Hepatocyte (in vitro differentiated cells): ENCODE results near the gene PRR5. TPM values are rescaled to one million over a fixed set of nuclear protein-coding genes. Genes with fewer than 3 reads are reported as not detected.
A peak's percentile ranks its signal among the peaks of the same experiment; 100 is the strongest.

Source experiments
- DNase-seq: peaks from one replicate; pipeline ENCODE4 v3.0.0-alpha.2; 2016; ENCODE audit warnings: low spot score
- H2AFZ ChIP-seq: fragments of 200-600 bp; sonication (generic); 2 replicates; pipeline ENCODE4 v1.6.0; 2016; ENCODE audit warnings: antibody characterized with exemption, mild to moderate bottlenecking
- H3K27ac ChIP-seq: fragments of 200-600 bp; sonication (generic); 2 replicates; pipeline ENCODE4 v1.5.1; 2016; ENCODE audit warnings: mild to moderate bottlenecking
- H3K27me3 ChIP-seq: fragments of 200-600 bp; sonication (generic); 2 replicates; pipeline ENCODE4 v1.6.1; 2016
- H3K36me3 ChIP-seq: fragments of 200-600 bp; sonication (generic); replicated peaks from 2 replicates; pipeline ENCODE4 v1.5.1; 2016; ENCODE audit warnings: low read depth; ENCODE audit not compliant: insufficient read depth
- H3K4me1 ChIP-seq: fragments of 200-600 bp; sonication (generic); 2 replicates; pipeline ENCODE4 v1.5.1; 2016; ENCODE audit warnings: mild to moderate bottlenecking, moderate library complexity; ENCODE audit not compliant: insufficient read depth
- H3K4me2 ChIP-seq: fragments of 200-600 bp; sonication (generic); 2 replicates; pipeline ENCODE4 v1.6.0; 2016
- H3K4me3 ChIP-seq: fragments of 200-600 bp; sonication (generic); 2 replicates; pipeline ENCODE4 v1.5.1; 2016; ENCODE audit warnings: mild to moderate bottlenecking
- H3K79me2 ChIP-seq: fragments of 200-600 bp; sonication (generic); 2 replicates; pipeline ENCODE4 v1.6.0; 2017; ENCODE audit warnings: mild to moderate bottlenecking
- H3K9me2 ChIP-seq: fragments of 200-600 bp; sonication (generic); replicated peaks from 2 replicates; pipeline ENCODE4 v1.6.0; 2017; ENCODE audit warnings: mild to moderate bottlenecking; ENCODE audit not compliant: insufficient read depth
- H3K9me3 ChIP-seq: fragments of 200-600 bp; sonication (generic); 2 replicates; pipeline ENCODE4 v1.5.1; 2016; ENCODE audit warnings: low read depth, mild to moderate bottlenecking
- H4K20me1 ChIP-seq: fragments of 200-600 bp; sonication (generic); 2 replicates; pipeline ENCODE4 v1.6.0; 2016; ENCODE audit warnings: mild to moderate bottlenecking; ENCODE audit not compliant: insufficient read depth, poor library complexity, severe bottlenecking
- CTCF ChIP-seq: fragments of 200-600 bp; sonication (generic); IDR thresholded peaks from 2 replicates; pipeline ENCODE4 v1.5.1; 2016; ENCODE audit warnings: antibody characterized with exemption, mild to moderate bottlenecking; ENCODE audit not compliant: poor library complexity
- EZH2 ChIP-seq: fragments of 200-600 bp; sonication (generic); IDR thresholded peaks from 2 replicates; pipeline ENCODE4 v1.6.1; 2016; ENCODE audit warnings: antibody characterized with exemption, mild to moderate bottlenecking, borderline replicate concordance
- EZH2phosphoT487 ChIP-seq: fragments of 200-600 bp; sonication (generic); IDR thresholded peaks from one replicate; pipeline ENCODE4 v1.6.1; 2018; ENCODE audit warnings: antibody characterized with exemption, mild to moderate bottlenecking, low read depth, moderate library complexity; ENCODE audit not compliant: unreplicated experiment, severe bottlenecking
- WGBS: methylation state at CpG from one replicate; pipeline ENCODE4 v1.1.6; 2016; ENCODE audit warnings: low lambda C conversion rate; ENCODE audit errors: missing lambda C conversion rate; 5-methylcytosine and 5-hydroxymethylcytosine counted together
- polyA plus RNA-seq: library from polyadenylated mRNA; unstranded; fragments of >200 nt; fragmentation: Nextera tagmentation; extraction: Ambion mirVana; gene quantifications from 2 replicates; pipeline ENCODE4 v1.2.1, GENCODE V29; 2016
- total RNA-seq: library from RNA; depleted of rRNA; stranded (reverse); fragments of >200 nt; gene quantifications from 2 replicates; pipeline ENCODE4 v1.2.3, GENCODE V29; 2014

Gene PRR5
- total and polyA plus RNA-seq, 2 experiments from 2014 or later, result 44.2 to 84.9 TPM

- Histone ChIP-seq H3K9me3 (no peaks in the 10 kb centered on the region), H3K4me1 (peaks cover 21% of the 10 kb centered on the region), H3K27ac (no peak overlapping the region), H3K9me2 (no peaks in the 10 kb centered on the region), H3K36me3 (no peaks in the 10 kb centered on the region), H3K4me3 (peak overlapping the region; percentile 70), H3K27me3 (no peaks in the 10 kb centered on the region), H4K20me1 (no peaks in the 10 kb centered on the region), H2AFZ (peak overlapping the region; percentile 31), H3K79me2 (peaks cover 39% of the 10 kb centered on the region), H3K4me2 (peak overlapping the region; percentile 94)
- no peak for DNase-seq
- TF ChIP-seq EZH2 (no peak), CTCF (no peak), EZH2phosphoT487 (no peak)
- 23% methylated on average over 5 of the region's 45 CpGs for whole genome bisulfite sequencing
These were observed 33.0 kb upstream of the PRR5 start for GRCh38 chr22:44668886-44669521.

DNA sequence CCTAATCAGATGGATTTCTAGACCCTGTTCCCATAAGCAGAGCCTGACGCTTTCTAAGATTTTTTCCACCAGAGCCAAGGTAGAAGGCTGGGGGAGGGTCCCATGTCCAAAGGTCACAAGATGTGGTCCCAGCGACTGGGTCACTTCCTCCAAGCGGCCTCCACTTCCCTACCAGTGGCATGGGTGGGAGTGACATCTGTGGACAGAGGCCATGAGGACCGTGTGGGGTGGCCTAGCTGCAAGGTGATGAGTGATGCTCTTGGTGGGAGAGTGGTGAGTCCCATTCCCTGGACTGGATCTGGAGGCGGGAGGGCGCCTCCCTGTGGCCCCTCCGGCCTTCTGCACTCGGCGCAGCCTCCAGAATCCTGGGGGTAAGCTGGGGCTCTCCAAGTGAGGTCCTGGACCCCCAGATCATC, 32.4 kb upstream of the PRR5 start:
- no peaks in the 10 kb centered on the region for H3K36me3 ChIP-seq
- H3K27me3 ChIP-seq, result no peaks in the 10 kb centered on the region
- no peak for DNase-seq
- H4K20me1 ChIP-seq, result no peaks in the 10 kb centered on the region
- H3K27ac ChIP-seq, result no peak overlapping the region
- WGBS, result 62% methylated on average over 9 of the region's 9 CpGs
- no peaks in the 10 kb centered on the region for H3K9me3 ChIP-seq
- peak overlapping the region; percentile 70 for H3K4me3 ChIP-seq
- peaks cover 39% of the 10 kb centered on the region for H3K79me2 ChIP-seq
- no peak overlapping the region for H2AFZ ChIP-seq
- H3K4me1 ChIP-seq, result peaks cover 15% of the 10 kb centered on the region
- no peaks in the 10 kb centered on the region for H3K9me2 ChIP-seq
- peak overlapping the region; percentile 94 for H3K4me2 ChIP-seq
- TF ChIP-seq EZH2phosphoT487 (no peak), CTCF (peak; percentile 44), EZH2 (no peak)

DNA sequence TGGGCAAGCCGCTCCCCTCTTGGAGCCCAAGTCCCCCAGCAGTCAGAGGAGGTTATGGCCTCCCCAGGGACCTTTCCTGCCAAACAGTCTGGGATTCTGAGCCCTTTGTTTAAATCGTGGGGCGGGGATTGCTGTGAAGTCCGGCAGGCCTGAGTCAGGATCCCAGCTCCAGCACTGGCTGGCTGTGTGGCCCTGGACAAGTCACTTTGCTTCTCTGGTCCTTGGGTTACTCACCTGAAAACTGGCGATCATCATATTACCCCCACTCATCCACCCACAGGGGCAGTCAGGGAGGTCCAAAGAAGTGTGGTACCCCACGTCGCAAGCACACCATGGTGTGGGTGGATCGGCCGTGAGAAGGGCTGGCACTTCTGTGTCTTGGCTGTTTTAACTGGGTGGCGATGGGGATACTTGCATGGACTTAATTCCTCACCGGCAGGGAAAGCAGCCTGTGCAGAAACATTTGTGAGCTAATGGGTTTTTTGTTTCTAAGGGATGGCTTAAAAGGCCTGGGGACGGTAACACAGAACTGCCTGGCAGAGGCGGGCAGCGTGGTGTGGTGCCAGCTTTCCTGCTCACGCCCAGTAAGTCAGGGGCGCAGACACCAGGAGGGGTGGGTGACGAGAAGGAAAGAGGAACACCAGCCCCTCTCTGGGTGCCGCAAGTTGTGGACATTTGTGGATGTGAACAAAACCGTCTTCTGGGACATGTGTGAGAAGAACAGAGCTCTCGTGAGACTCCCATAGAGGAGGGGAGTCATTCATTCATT, 31.6 kb upstream of the PRR5 start:
- DNase-seq, result no peak
- H3K79me2 ChIP-seq, result peaks cover 39% of the 10 kb centered on the region
- H3K4me3 ChIP-seq, result no peak overlapping the region
- no peaks in the 10 kb centered on the region for H3K27me3 ChIP-seq
- no peaks in the 10 kb centered on the region for H3K9me2 ChIP-seq
- H3K4me1 ChIP-seq, result peaks cover 14% of the 10 kb centered on the region
- H3K27ac ChIP-seq, result no peak overlapping the region
- H3K9me3 ChIP-seq, result no peaks in the 10 kb centered on the region
- H3K36me3 ChIP-seq, result no peaks in the 10 kb centered on the region
- WGBS, result 80% methylated on average over 20 of the region's 20 CpGs
- no peak for TF ChIP-seq EZH2
- no peak for TF ChIP-seq EZH2phosphoT487
- no peak for TF ChIP-seq CTCF
- H4K20me1 ChIP-seq, result no peaks in the 10 kb centered on the region
- H2AFZ ChIP-seq, result no peak overlapping the region
- H3K4me2 ChIP-seq, result peak overlapping the region; percentile 94
